Testis (tissue), 3 donors: ENCODE measurements around the gene PSMD13. TPM values are rescaled to one million over a fixed set of nuclear protein-coding genes. Genes with fewer than 3 reads are reported as not detected.
"Not testable (repeated sequence)": the region's sequence is repeated elsewhere in the genome, so short reads cannot be mapped to it uniquely, and the experiment has no call there.

ENCODE experiments used
- DNase-seq: peaks from one replicate; pipeline ENCODE4 v3.0.0-alpha.2; 2019
- H3K27ac ChIP-seq, 2 donors: fragments of 200-600 bp; sonication (generic); one replicate each; pipeline ENCODE4 v1.5.1; 2019
- H3K27me3 ChIP-seq: fragments of 200-600 bp; sonication (generic); one replicate; pipeline ENCODE4 v1.5.1; 2019
- H3K36me3 ChIP-seq: fragments of 200-600 bp; sonication (generic); one replicate; pipeline ENCODE4 v1.5.1; 2017; ENCODE audit warnings: low read depth; ENCODE audit errors: missing control alignments
- H3K4me1 ChIP-seq: fragments of 200-600 bp; sonication (generic); one replicate; pipeline ENCODE4 v1.5.1; 2019
- H3K4me3 ChIP-seq, 2 donors: fragments of 200-600 bp; sonication (generic); one replicate each; pipeline ENCODE4 v1.5.1; 2017 to 2019
- H3K9me3 ChIP-seq: fragments of 200-600 bp; sonication (generic); one replicate; pipeline ENCODE4 v1.5.1; 2017
- CTCF ChIP-seq, 3 experiments: fragments of 450-650 bp in 2 of 3; fragments of 200-600 bp in 1 of 3; sonication (generic) in 1 of 3; IDR thresholded peaks; one replicate each; pipeline ENCODE4 v1.5.1; 2016 to 2019; ENCODE audit warnings: antibody characterized with exemption in 3 of 3, mild to moderate bottlenecking in 2 of 3, moderate library complexity in 1 of 3
- POLR2A ChIP-seq: fragments of 450-650 bp; IDR thresholded peaks from one replicate; pipeline ENCODE4 v1.6.1; 2017; ENCODE audit warnings: antibody characterized with exemption, mild to moderate bottlenecking, moderate library complexity
- WGBS, 2 donors: methylation state at CpG; one replicate each; pipeline ENCODE4 v1.1.5; 2018; 5-methylcytosine and 5-hydroxymethylcytosine counted together
- intact Hi-C: fragments of 100-400 bp; cut with DNase I; formaldehyde crosslinking; loops from one replicate; pipeline ENCODE4 v1.15.1; 2023; ENCODE audit warnings: low total_unique reads
- polyA plus RNA-seq: library from polyadenylated mRNA; stranded (reverse); fragments of 350-450 nt; fragmentation: Illumina TruSeq; extraction: RNeasy Lipid Tissue Mini Kit (QIAGEN cat#74804); gene quantifications from one replicate; pipeline ENCODE4 v1.2.3, GENCODE V29; 2014; ENCODE audit warnings: low read depth, low replicate concordance; ENCODE audit not compliant: insufficient read depth
- total RNA-seq, 2 donors: library from RNA; depleted of rRNA; stranded (reverse); fragments of >200 nt; gene quantifications; one replicate each; pipeline ENCODE4 v1.2.3, GENCODE V29; 2016

Gene PSMD13
- total and polyA plus RNA-seq, 3 donors from 2014 or later, result 128 to 180 (median 133) TPM

- H3K27me3 ChIP-seq, result no peaks in the 10 kb centered on the region
- no peak for DNase-seq
- intact Hi-C loops, result no loop called here
- TF ChIP-seq CTCF (IDR thresholded peaks at IDR 0.05) (no peak), POLR2A (no peak)
- no peak overlapping the region for H3K4me3 ChIP-seq
- WGBS, 2 donors, result 61 to 72% methylated on average over 2 to 4 of the region's 4 CpGs
- no peaks in the 10 kb centered on the region for H3K4me1 ChIP-seq
- H3K9me3 ChIP-seq, result no peaks in the 10 kb centered on the region
- H3K27ac ChIP-seq, result no peak overlapping the region
- no peaks in the 10 kb centered on the region for H3K36me3 ChIP-seq
These were observed 21.2 kb upstream of the PSMD13 start for GRCh38 chr11:215581-216037.

GRCh38 chr11:216081-216974 lies 20.4 kb upstream of the PSMD13 start:
- Histone ChIP-seq H3K36me3 (no peaks in the 10 kb centered on the region), H3K27me3 (no peaks in the 10 kb centered on the region), H3K4me3 (no peak overlapping the region), H3K4me1 (no peaks in the 10 kb centered on the region), H3K9me3 (no peaks in the 10 kb centered on the region), H3K27ac (no peak overlapping the region)
- no peak for DNase-seq
- 83 to 88% methylated on average over 11 of the region's 11 CpGs for WGBS, 2 donors
- TF ChIP-seq POLR2A (no peak), CTCF (IDR thresholded peaks at IDR 0.05) (no peak)
- intact Hi-C loops, result no loop called here

- no peak overlapping the region for H3K4me3 ChIP-seq
- no peak overlapping the region for H3K27ac ChIP-seq
- H3K27me3 ChIP-seq, result no peaks in the 10 kb centered on the region
- no peaks in the 10 kb centered on the region for H3K9me3 ChIP-seq
- no peaks in the 10 kb centered on the region for H3K36me3 ChIP-seq
- TF ChIP-seq POLR2A (no peak), CTCF (IDR thresholded peaks at IDR 0.05) (no peak)
- 90 to 93% methylated on average over 3 of the region's 3 CpGs for WGBS, 2 donors
- no peak for DNase-seq
- intact Hi-C loops, result no loop called here
- H3K4me1 ChIP-seq, result no peaks in the 10 kb centered on the region
These were observed 19.1 kb upstream of the PSMD13 start for GRCh38 chr11:217704-218103.

GRCh38 chr11:218815-219593 lies 17.8 kb upstream of the PSMD13 start:
- TF ChIP-seq POLR2A (no peak), CTCF (IDR thresholded peaks at IDR 0.05) (no peak)
- H3K36me3 ChIP-seq, result no peaks in the 10 kb centered on the region
- intact Hi-C loops, result no loop called here

GRCh38 chr11:220641-221215 lies 16.0 kb upstream of the PSMD13 start:
- WGBS, 2 donors, result 71 to 80% methylated on average over 3 of the region's 3 CpGs
- H3K27ac ChIP-seq, H3K36me3 ChIP-seq, H3K27me3 ChIP-seq, H3K4me3 ChIP-seq, H3K4me1 ChIP-seq, DNase-seq, intact Hi-C loops, H3K9me3 ChIP-seq: not testable (repeated sequence)

More at GRCh38 chr11:218815-219593, 17.8 kb upstream of the PSMD13 start:
- no peaks in the 10 kb centered on the region for H3K27me3 ChIP-seq
- H3K4me3 ChIP-seq, result no peak overlapping the region
- no peaks in the 10 kb centered on the region for H3K4me1 ChIP-seq
- WGBS, 2 donors, result 90 to 91% methylated on average over 29 of the region's 29 CpGs
- DNase-seq, result peak; percentile 7
- H3K27ac ChIP-seq, result no peak overlapping the region
- no peaks in the 10 kb centered on the region for H3K9me3 ChIP-seq
